Osteocyte (in vitro differentiated cells): ENCODE results near the gene CAMK1D. TPM values are rescaled to one million over a fixed set of nuclear protein-coding genes. Genes with fewer than 3 reads are reported as not detected.
"Not testable (repeated sequence)": the region's sequence is repeated elsewhere in the genome, so short reads cannot be mapped to it uniquely, and the experiment has no call there.

Source experiments
- DNase-seq: peaks from one replicate; pipeline ENCODE4 v3.0.0; 2021; ENCODE audit warnings: mixed read lengths; ENCODE audit not compliant: unreplicated experiment; ENCODE audit errors: extremely low spot score
- H3K27ac Mint-ChIP-seq: one replicate; pipeline ENCODE4 v1.8.0; 2021; ENCODE audit warnings: mild to moderate bottlenecking, mixed read lengths; ENCODE audit not compliant: unreplicated experiment
- H3K27me3 Mint-ChIP-seq: one replicate; pipeline ENCODE4 v1.8.0; 2021; ENCODE audit warnings: mixed read lengths; ENCODE audit not compliant: unreplicated experiment
- H3K36me3 Mint-ChIP-seq: one replicate; pipeline ENCODE4 v1.8.0; 2021; ENCODE audit warnings: mixed read lengths; ENCODE audit not compliant: unreplicated experiment
- H3K4me1 Mint-ChIP-seq: one replicate; pipeline ENCODE4 v1.8.0; 2021; ENCODE audit warnings: mixed read lengths; ENCODE audit not compliant: unreplicated experiment
- H3K4me3 Mint-ChIP-seq: one replicate; pipeline ENCODE4 v1.8.0; 2021; ENCODE audit warnings: mild to moderate bottlenecking, moderate library complexity, mixed read lengths; ENCODE audit not compliant: unreplicated experiment
- H3K9me3 Mint-ChIP-seq: one replicate; pipeline ENCODE4 v1.8.0; 2021; ENCODE audit warnings: mixed read lengths; ENCODE audit not compliant: unreplicated experiment
- total RNA-seq: library from RNA; stranded (reverse); gene quantifications from 2 replicates; pipeline ENCODE4 v1.2.1, GENCODE V29; 2021
- TF ChIP-seq, protein P1 (sequence below): fragments of 200-600 bp; sonication (generic); IDR thresholded peaks from 2 replicates; pipeline ENCODE4 v1.5.0; 2021; ENCODE audit warnings: antibody characterized with exemption, mild to moderate bottlenecking, moderate library complexity

Gene CAMK1D
- total RNA-seq, 1 donor from 2014 or later = 13.7 TPM

DNA sequence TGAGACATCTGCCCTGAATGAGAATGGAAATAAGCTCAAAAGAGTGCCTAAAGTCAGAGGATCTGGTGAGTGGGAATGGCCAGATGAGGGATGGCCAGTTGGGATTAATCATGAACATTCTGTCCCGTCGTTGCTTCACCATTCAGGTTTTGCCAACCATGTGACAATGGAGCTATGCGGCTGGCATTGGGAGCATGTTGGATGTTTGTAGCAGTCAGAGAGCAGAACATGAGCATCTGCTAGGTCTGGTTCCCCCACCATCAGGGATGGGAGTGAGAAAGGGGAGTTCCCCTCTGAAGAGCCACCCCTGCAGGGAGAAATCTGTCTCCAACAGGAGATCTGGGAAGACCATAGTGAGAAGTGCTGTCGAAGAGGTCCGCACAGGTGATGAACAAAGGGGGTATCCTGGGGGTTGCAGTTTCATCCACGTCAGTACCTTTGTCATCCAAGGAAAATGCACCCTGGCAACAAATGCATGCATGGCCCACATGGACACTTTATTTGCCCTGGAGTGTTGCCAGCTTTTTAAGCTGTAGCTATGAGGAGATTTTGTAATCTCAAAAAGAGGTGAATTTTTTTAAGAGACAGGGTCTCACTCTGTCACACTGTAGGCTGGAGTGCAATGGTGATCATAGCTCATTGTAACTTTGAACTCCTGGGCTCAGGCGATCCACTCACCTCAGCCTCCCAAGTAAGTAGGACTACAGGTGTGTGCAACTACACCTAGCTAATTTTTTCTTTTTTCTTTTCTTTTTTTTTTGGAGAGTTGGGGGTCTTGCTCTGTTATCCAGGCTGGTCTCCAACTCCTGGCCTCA lies 190.2 kb downstream of the CAMK1D start:
- TF ChIP-seq, protein P1, sequence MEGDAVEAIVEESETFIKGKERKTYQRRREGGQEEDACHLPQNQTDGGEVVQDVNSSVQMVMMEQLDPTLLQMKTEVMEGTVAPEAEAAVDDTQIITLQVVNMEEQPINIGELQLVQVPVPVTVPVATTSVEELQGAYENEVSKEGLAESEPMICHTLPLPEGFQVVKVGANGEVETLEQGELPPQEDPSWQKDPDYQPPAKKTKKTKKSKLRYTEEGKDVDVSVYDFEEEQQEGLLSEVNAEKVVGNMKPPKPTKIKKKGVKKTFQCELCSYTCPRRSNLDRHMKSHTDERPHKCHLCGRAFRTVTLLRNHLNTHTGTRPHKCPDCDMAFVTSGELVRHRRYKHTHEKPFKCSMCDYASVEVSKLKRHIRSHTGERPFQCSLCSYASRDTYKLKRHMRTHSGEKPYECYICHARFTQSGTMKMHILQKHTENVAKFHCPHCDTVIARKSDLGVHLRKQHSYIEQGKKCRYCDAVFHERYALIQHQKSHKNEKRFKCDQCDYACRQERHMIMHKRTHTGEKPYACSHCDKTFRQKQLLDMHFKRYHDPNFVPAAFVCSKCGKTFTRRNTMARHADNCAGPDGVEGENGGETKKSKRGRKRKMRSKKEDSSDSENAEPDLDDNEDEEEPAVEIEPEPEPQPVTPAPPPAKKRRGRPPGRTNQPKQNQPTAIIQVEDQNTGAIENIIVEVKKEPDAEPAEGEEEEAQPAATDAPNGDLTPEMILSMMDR = no peak
- H3K36me3 Mint-ChIP-seq = no peaks in the 10 kb centered on the region
- peaks cover 1% of the 10 kb centered on the region for H3K27me3 Mint-ChIP-seq
- no peak overlapping the region for H3K4me3 Mint-ChIP-seq
- DNase-seq = no peak
- H3K9me3 Mint-ChIP-seq = peaks cover 7% of the 10 kb centered on the region
- no peak overlapping the region for H3K27ac Mint-ChIP-seq
- H3K4me1 Mint-ChIP-seq = peaks cover 8% of the 10 kb centered on the region

DNA sequence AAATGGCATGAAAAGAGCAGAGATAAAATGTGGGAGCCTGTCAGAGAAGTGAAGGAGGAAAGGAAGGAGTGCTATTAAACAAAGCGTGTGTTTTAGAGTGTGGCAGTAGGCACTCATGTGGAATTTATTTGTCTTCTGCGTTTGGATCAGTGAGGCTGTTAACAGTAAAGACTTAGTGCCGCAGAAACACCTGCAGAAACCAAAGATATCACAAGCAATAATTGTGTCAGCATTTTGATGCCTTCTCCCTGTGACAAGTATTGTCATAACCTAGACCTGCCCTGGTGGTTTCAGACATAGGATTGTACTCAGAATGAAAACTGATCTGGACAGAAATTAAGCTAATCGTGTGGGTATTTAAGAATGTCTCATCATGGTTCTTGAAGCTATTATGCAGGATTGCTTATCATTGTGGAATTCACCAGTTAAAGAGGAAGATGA lies 191.0 kb downstream of the CAMK1D start:
- peaks cover 1% of the 10 kb centered on the region for H3K27me3 Mint-ChIP-seq
- TF ChIP-seq, protein P1 = no peak
- no peak overlapping the region for H3K4me3 Mint-ChIP-seq
- no peak overlapping the region for H3K27ac Mint-ChIP-seq
- no peak for DNase-seq
- peaks cover 8% of the 10 kb centered on the region for H3K9me3 Mint-ChIP-seq
- no peaks in the 10 kb centered on the region for H3K36me3 Mint-ChIP-seq
- H3K4me1 Mint-ChIP-seq = peaks cover 8% of the 10 kb centered on the region

DNA sequence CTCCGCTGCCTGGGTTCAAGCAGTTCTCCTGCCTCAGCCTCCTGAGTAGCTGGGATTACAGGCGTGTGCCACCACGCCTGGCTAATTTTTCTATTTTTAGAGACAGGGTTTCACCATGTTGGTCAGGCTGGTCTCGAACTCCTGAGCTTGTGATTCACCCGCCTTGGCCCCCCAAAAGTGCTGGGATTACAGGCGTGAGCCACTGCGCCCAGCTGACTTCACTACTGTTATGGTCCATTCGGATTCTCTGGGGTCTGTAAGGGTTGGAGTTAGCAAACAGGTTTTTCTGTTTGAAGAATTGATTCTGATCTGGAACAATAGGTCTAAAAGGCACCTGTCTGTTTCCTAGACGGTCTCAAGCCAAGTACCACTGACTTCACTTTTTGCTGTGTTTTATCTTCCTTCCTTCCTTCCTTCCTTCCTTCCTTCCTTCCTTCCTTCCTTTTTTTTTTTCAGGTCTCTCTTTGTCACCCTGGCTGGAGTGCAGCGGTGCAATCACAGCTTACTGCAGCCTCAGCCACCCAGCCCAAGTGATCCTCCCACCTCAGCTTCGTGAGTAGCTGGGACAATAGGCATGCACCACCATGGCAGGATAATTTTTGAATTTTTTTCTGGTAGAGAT lies 192.2 kb downstream of the CAMK1D start:
- DNase-seq = no peak
- Mint-ChIP-seq H3K4me3 (no peak overlapping the region), H3K27me3 (peaks cover 1% of the 10 kb centered on the region), H3K27ac (no peak overlapping the region), H3K4me1 (peaks cover 8% of the 10 kb centered on the region), H3K36me3 (no peaks in the 10 kb centered on the region), H3K9me3 (peaks cover 13% of the 10 kb centered on the region)
- TF ChIP-seq, protein P1 = no peak

DNA sequence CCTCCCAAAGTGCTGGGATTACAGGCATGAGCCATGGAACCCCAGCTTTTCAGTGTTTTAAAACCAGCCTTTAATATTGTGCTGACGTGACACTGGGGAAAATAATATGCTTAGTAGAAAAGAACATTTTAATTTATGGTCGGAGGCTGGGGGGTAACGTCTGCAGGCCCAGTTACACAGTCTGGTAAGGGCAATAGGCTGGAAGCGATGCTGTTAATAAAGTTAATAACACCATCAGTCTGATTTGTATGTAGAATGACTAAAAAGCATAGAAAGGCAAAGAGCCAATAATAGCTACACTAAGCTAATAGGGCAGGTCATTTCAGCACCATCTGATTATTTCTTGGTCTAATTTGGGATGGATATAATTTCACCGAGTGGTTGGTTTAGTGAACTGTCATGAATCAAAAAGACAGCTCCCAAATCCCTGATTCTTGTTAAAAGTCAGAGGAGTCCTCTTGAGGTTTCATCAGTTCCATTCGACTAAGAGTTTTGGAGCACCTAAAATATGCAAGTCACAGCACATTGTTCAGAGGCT lies 192.9 kb downstream of the CAMK1D start:
- Mint-ChIP-seq H3K9me3 (peaks cover 13% of the 10 kb centered on the region), H3K4me1 (peaks cover 10% of the 10 kb centered on the region), H3K36me3 (no peaks in the 10 kb centered on the region), H3K27ac (no peak overlapping the region), H3K27me3 (peaks cover 1% of the 10 kb centered on the region), H3K4me3 (no peak overlapping the region)
- DNase-seq = no peak
- TF ChIP-seq, protein P1 = no peak

DNA sequence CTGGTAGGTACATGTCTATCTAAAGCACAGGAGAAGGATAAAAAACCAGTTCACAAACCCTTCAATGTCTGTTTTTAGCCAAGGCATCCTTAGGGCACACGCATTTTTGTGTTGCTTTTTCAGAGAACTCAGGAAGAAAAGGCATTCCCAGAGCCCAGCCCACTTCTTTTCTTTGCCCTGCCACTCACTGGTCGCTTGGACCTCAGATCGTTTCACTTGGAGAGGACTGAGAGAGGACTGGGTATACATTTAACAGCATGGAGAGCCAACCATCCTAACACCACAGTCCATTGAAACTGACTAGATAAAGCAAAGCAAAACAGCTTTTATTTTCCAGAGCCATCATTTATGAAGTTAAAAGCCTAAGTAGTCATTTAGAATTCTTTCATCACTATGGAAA lies 194.2 kb downstream of the CAMK1D start:
- TF ChIP-seq, protein P1 = no peak
- H3K36me3 Mint-ChIP-seq = no peaks in the 10 kb centered on the region
- H3K27ac Mint-ChIP-seq = no peak overlapping the region
- H3K4me1 Mint-ChIP-seq = peaks cover 13% of the 10 kb centered on the region
- H3K9me3 Mint-ChIP-seq = peaks cover 13% of the 10 kb centered on the region
- peaks cover 1% of the 10 kb centered on the region for H3K27me3 Mint-ChIP-seq
- no peak for DNase-seq
- H3K4me3 Mint-ChIP-seq = no peak overlapping the region

DNA sequence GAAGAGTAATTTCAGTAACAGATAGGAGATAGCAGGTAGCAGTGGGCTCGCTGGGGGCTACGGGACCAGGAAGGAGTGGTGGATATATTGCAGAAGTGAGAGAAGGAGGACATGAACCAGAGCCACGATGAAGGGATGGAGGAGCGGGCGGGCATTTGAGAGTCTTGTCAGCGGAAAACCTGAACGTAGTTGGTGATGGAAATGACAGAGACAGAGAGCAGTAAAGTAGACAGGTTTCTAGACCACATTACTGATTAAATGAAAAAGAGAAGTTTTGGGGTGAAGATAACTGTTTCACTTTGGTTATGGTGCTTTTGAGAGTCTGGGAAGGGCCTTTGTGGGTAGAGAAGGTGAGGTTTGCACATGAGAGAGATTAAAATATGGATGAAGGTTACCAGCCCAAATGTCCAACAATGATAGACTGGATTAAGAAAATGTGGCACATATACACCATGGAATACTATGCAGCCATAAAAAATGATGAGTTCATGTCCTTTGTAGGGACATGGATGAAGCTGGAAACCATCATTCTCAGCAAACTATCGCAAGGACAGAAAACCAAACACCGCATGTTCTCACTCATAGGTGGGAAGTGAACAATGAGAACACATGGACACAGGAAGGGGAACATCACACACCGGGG lies 196.9 kb downstream of the CAMK1D start:
- H3K9me3 Mint-ChIP-seq = peaks cover 13% of the 10 kb centered on the region
- not testable (repeated sequence) for H3K4me3 Mint-ChIP-seq, H3K27me3 Mint-ChIP-seq, DNase-seq, H3K27ac Mint-ChIP-seq, H3K36me3 Mint-ChIP-seq, H3K4me1 Mint-ChIP-seq
